GM12892 (cell line): ENCODE measurements around the gene GSTM3.
"Not testable (repeated sequence)": the region's sequence is repeated elsewhere in the genome, so short reads cannot be mapped to it uniquely, and the experiment has no call there.

Experiments
- DNase-seq: peaks from one replicate; pipeline ENCODE4 v3.0.0; 2011; ENCODE audit not compliant: insufficient read length
- FAIRE-seq: peaks from 2 replicates; lab custom pipeline; 2011; peaks lifted over from hg19 to GRCh38; lab: Jason Lieb, UNC
- POLR2A ChIP-seq: IDR thresholded peaks from 2 replicates; pipeline ENCODE4 v1.6.1; 2011; ENCODE audit warnings: low read depth, low read length, control low read depth
- POLR2AphosphoS5 ChIP-seq: IDR thresholded peaks from 2 replicates; pipeline ENCODE4 v1.6.1; 2011; ENCODE audit warnings: low read depth, low read length, control low read depth
- TAF1 ChIP-seq: IDR thresholded peaks from 2 replicates; pipeline ENCODE4 v1.6.1; 2011; ENCODE audit warnings: low read depth, mild to moderate bottlenecking, control low read depth, low read length, borderline replicate concordance

The GSTM3 gene

GRCh38 chr1:109697066-109697465, 43.8 kb downstream of the GSTM3 start:
- TF ChIP-seq POLR2A (no peak), TAF1 (no peak), POLR2AphosphoS5 (no peak)
- no peak for FAIRE-seq
- no peak for DNase-seq

GRCh38 chr1:109695138-109695537, 45.7 kb downstream of the GSTM3 start:
- not testable (repeated sequence) for FAIRE-seq, DNase-seq

GRCh38 chr1:109694400-109694799, 46.4 kb downstream of the GSTM3 start:
- FAIRE-seq, DNase-seq: not testable (repeated sequence)

- DNase-seq = no peak
- FAIRE-seq = no peak
- TF ChIP-seq POLR2AphosphoS5 (no peak), TAF1 (no peak), POLR2A (no peak)
These were observed 49.1 kb downstream of the GSTM3 start for GRCh38 chr1:109691759-109692158.

GRCh38 chr1:109689844-109690405, 50.9 kb downstream of the GSTM3 start:
- no peak for DNase-seq
- TF ChIP-seq POLR2AphosphoS5 = no peak
- no peak for TF ChIP-seq POLR2A
- TF ChIP-seq TAF1 = no peak
- FAIRE-seq = no peak

- peak; percentile 59 for DNase-seq
- TF ChIP-seq POLR2AphosphoS5 = 0 out of 2 replicates have a peak, but pooled peaks have one; percentile 41
- peak; percentile 41; the same call in 1 of the 2 replicates for TF ChIP-seq POLR2A
- TF ChIP-seq TAF1 = no peak
- no peak for FAIRE-seq
These were observed 53.0 kb downstream of the GSTM3 start, which contains the start of gene GSTM1 for GRCh38 chr1:109687641-109688499. Gene GSTM1, plus strand, starts transcription at chr1:109687817. Its CDS starts 57 bp downstream, at chr1:109687874.

- FAIRE-seq, DNase-seq: not testable (repeated sequence)
These were observed 53.7 kb downstream of the GSTM3 start for GRCh38 chr1:109687109-109687508.

GRCh38 chr1:109685890-109686289, 54.9 kb downstream of the GSTM3 start:
- not testable (repeated sequence) for DNase-seq, FAIRE-seq

GRCh38 chr1:109685399-109685798, 55.4 kb downstream of the GSTM3 start:
- peak; percentile 78 for FAIRE-seq
- not testable (repeated sequence) for DNase-seq

GRCh38 chr1:109684777-109685176, 56.1 kb downstream of the GSTM3 start:
- DNase-seq, FAIRE-seq: not testable (repeated sequence)
